ENCODE results near the gene LRRK1.
A peak's percentile ranks its signal among the peaks of the same experiment; 100 is the strongest.

GRCh38 chr15:100900136-100900794 is 18.9 kb upstream of the LRRK1 start:
- TF ChIP-seq CTCF (IDR thresholded peaks at IDR 0.05) = no peak
- peak; percentile 49 for TF ChIP-seq POLR2AphosphoS5 (IDR thresholded peaks at IDR 0.05)

All from prostate gland (tissue), 2 donors.